ENCODE data around the gene BTRC. TPM values are rescaled to one million over a fixed set of nuclear protein-coding genes. Genes with fewer than 3 reads are reported as not detected.

The BTRC gene
- total RNA-seq, 1 experiment from 2014 or later = 5.7 TPM

GRCh38 chr10:101580486-101581399 is 226.8 kb downstream of the BTRC start:
- intact Hi-C loops (cut with micrococcal nuclease) = no loop called here
- H3F3A ChIP-seq (ENCODE audit: low read length, unreplicated experiment) = no peaks in the 10 kb centered on the region
- no TSS peak for BruUV-seq (replicated peaks)
- no peaks in the 10 kb centered on the region for H3K79me2 ChIP-seq (ENCODE audit: low read length)
- POLR2A ChIA-PET (ENCODE audit: unreplicated experiment) = no interaction called here
- ATAC-seq (no peak), DNase-seq (no peak)
- no peaks in the 10 kb centered on the region for H3K4me1 ChIP-seq (ENCODE audit: insufficient read depth, low read length)
- H3K27me3 ChIP-seq (ENCODE audit: low read length) = no peaks in the 10 kb centered on the region
- H3K4me3 ChIP-seq (ENCODE audit: low read length) = no peak overlapping the region
- CTCF ChIA-PET = no interaction called here
- H4K20me1 ChIP-seq (ENCODE audit: low read length) = no peaks in the 10 kb centered on the region
- H3K9me2 ChIP-seq (replicated peaks; ENCODE audit: low read length) = no peaks in the 10 kb centered on the region
- H2AFZ ChIP-seq (ENCODE audit: low read length) = no peak overlapping the region
- H3K27ac ChIP-seq (ENCODE audit: low read length) = no peak overlapping the region
- 0 out of 2 replicates have a peak, but pooled peaks cover 3% of the 10 kb centered on the region for H3K36me3 ChIP-seq (ENCODE audit: low read depth, low read length)
- no peaks in the 10 kb centered on the region for H3K9me3 ChIP-seq (ENCODE audit: low read length)
- TF ChIP-seq EZH2phosphoT487 (IDR thresholded peaks at IDR 0.05; ENCODE audit: borderline replicate concordance, low read length) = no peak
- TF ChIP-seq CTCF (conservative IDR thresholded peaks at IDR 0.05; ENCODE audit: low read depth, low read length) = no peak
- TF ChIP-seq EZH2 (IDR thresholded peaks at IDR 0.05; ENCODE audit: low read length, unreplicated experiment) = no peak
- no peak overlapping the region for H3K4me2 ChIP-seq (ENCODE audit: low read length)
- H3K9ac ChIP-seq (ENCODE audit: low read length) = no peak overlapping the region

- Histone ChIP-seq H3K36me3 (ENCODE audit: low read depth, low read length) (0 out of 2 replicates have a peak, but pooled peaks cover 3% of the 10 kb centered on the region), H3K9me2 (replicated peaks; ENCODE audit: low read length) (no peaks in the 10 kb centered on the region), H3F3A (ENCODE audit: low read length, unreplicated experiment) (no peaks in the 10 kb centered on the region), H3K4me2 (ENCODE audit: low read length) (no peak overlapping the region), H3K27me3 (ENCODE audit: low read length) (no peaks in the 10 kb centered on the region), H3K27ac (ENCODE audit: low read length) (no peak overlapping the region), H3K4me1 (ENCODE audit: insufficient read depth, low read length) (peaks cover 13% of the 10 kb centered on the region), H2AFZ (ENCODE audit: low read length) (no peak overlapping the region), H3K9me3 (ENCODE audit: low read length) (no peaks in the 10 kb centered on the region), H3K9ac (ENCODE audit: low read length) (no peak overlapping the region), H3K4me3 (ENCODE audit: low read length) (no peak overlapping the region), H4K20me1 (ENCODE audit: low read length) (no peaks in the 10 kb centered on the region), H3K79me2 (ENCODE audit: low read length) (peaks cover 24% of the 10 kb centered on the region)
- DNase-seq (no peak), ATAC-seq (no peak)
- BruUV-seq (replicated peaks) = no TSS peak
- intact Hi-C loops (cut with micrococcal nuclease) = loop anchor here (5.0 kb wide), 1 partner anchor 196 kb away; the partner anchor contains the start of gene NPM3
- no peak for TF ChIP-seq EZH2phosphoT487 (IDR thresholded peaks at IDR 0.05; ENCODE audit: borderline replicate concordance, low read length)
- no peak for TF ChIP-seq EZH2 (IDR thresholded peaks at IDR 0.05; ENCODE audit: low read length, unreplicated experiment)
- TF ChIP-seq CTCF (conservative IDR thresholded peaks at IDR 0.05; ENCODE audit: low read depth, low read length) = no peak
- CTCF ChIA-PET = no interaction called here
- POLR2A ChIA-PET (ENCODE audit: unreplicated experiment) = no interaction called here
Observed at GRCh38 chr10:101585841-101586240, 231.9 kb downstream of the BTRC start.

Data from PC-3 (cell line).